ENCODE measurements around the gene RTN4RL2.

The RTN4RL2 gene

GRCh38 chr11:57499413-57499982 lies 39.2 kb downstream of the RTN4RL2 start:
- no peak for TF ChIP-seq CTCF (IDR thresholded peaks at IDR 0.05; ENCODE audit: low read depth, low read length)
- H3K4me3 ChIP-seq (ENCODE audit: low read depth, low read length) = peak overlapping the region; percentile 43

GRCh38 chr11:57499983-57500461 lies 39.7 kb downstream of the RTN4RL2 start:
- H3K4me3 ChIP-seq (ENCODE audit: low read depth, low read length) = peak overlapping the region; percentile 43
- TF ChIP-seq CTCF (IDR thresholded peaks at IDR 0.05; ENCODE audit: low read depth, low read length) = no peak

GRCh38 chr11:57500515-57500914 lies 40.2 kb downstream of the RTN4RL2 start:
- TF ChIP-seq CTCF (IDR thresholded peaks at IDR 0.05; ENCODE audit: low read depth, low read length) = no peak

GRCh38 chr11:57500926-57501325 lies 40.6 kb downstream of the RTN4RL2 start:
- no peak overlapping the region for H3K4me3 ChIP-seq (ENCODE audit: low read depth, low read length)
- no peak for TF ChIP-seq CTCF (IDR thresholded peaks at IDR 0.05; ENCODE audit: low read depth, low read length)

More at GRCh38 chr11:57500515-57500914, 40.2 kb downstream of the RTN4RL2 start:
- H3K4me3 ChIP-seq (ENCODE audit: low read depth, low read length) = no peak overlapping the region

- H3K4me3 ChIP-seq (ENCODE audit: low read depth, low read length) = no peak overlapping the region
- no peak for TF ChIP-seq CTCF (IDR thresholded peaks at IDR 0.05; ENCODE audit: low read depth, low read length)
Measured at GRCh38 chr11:57501953-57502352, 41.6 kb downstream of the RTN4RL2 start.

GRCh38 chr11:57502376-57502775 lies 42.0 kb downstream of the RTN4RL2 start:
- no peak for TF ChIP-seq CTCF (IDR thresholded peaks at IDR 0.05; ENCODE audit: low read depth, low read length)
- no peak overlapping the region for H3K4me3 ChIP-seq (ENCODE audit: low read depth, low read length)

- TF ChIP-seq CTCF (IDR thresholded peaks at IDR 0.05; ENCODE audit: low read depth, low read length) = no peak
- no peak overlapping the region for H3K4me3 ChIP-seq (ENCODE audit: low read depth, low read length)
Measured at GRCh38 chr11:57502870-57503269, 42.5 kb downstream of the RTN4RL2 start.
